ENCODE results near the gene RBM20. TPM values are rescaled to one million over a fixed set of nuclear protein-coding genes. Genes with fewer than 3 reads are reported as not detected.

The RBM20 gene
- total RNA-seq, 1 donor = 0.09 TPM

- no peak for DNase-seq (ENCODE audit: low read depth)
- TF ChIP-seq, protein P1, sequence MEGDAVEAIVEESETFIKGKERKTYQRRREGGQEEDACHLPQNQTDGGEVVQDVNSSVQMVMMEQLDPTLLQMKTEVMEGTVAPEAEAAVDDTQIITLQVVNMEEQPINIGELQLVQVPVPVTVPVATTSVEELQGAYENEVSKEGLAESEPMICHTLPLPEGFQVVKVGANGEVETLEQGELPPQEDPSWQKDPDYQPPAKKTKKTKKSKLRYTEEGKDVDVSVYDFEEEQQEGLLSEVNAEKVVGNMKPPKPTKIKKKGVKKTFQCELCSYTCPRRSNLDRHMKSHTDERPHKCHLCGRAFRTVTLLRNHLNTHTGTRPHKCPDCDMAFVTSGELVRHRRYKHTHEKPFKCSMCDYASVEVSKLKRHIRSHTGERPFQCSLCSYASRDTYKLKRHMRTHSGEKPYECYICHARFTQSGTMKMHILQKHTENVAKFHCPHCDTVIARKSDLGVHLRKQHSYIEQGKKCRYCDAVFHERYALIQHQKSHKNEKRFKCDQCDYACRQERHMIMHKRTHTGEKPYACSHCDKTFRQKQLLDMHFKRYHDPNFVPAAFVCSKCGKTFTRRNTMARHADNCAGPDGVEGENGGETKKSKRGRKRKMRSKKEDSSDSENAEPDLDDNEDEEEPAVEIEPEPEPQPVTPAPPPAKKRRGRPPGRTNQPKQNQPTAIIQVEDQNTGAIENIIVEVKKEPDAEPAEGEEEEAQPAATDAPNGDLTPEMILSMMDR (IDR thresholded peaks at IDR 0.05; ENCODE audit: insufficient read depth, low read length) = no peak
- H3K4me3 ChIP-seq (ENCODE audit: low read depth, low read length) = no peak overlapping the region
Measured at GRCh38 chr10:110686949-110687348, 42.8 kb downstream of the RBM20 start.

DNA sequence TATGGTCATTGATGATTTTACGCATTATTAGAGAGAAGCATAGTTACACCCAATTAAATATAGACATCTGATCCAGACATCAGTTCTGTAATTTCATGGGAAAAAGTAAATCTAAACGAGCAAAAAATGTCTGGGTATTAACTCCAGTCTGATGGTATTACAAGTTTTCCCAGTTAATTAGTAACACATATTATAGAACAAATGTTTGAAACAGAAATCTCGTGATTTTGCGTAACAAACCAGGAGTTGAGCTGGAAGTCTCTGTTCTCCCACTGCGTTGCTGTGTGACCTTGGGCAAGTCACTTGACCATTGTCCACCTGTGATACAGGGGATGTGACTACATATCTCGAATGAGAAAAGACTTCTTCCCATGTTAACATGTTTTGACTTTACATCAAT lies 43.3 kb downstream of the RBM20 start:
- TF ChIP-seq, protein P1 (IDR thresholded peaks at IDR 0.05; ENCODE audit: insufficient read depth, low read length) = no peak
- H3K4me3 ChIP-seq (ENCODE audit: low read depth, low read length) = no peak overlapping the region
- no peak for DNase-seq (ENCODE audit: low read depth)

DNA sequence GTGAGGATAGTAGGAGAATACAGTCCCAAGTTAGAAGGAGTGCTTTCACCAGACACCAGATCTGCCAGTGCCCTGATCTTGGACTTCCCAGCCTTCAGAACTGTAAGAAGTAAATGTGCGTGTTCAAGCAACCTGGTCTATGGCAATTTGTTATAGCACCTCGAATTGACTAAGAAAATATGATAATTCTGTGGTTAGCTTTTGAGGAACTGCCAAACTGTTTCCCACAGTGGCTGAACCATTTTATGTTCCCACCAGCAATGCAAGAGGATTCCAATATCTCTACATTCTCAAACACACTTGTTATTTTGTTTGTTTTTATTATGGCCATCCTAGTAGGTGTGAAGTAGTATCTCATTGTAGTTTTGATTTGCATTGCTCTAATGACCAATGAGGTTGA lies 47.0 kb downstream of the RBM20 start:
- H3K4me3 ChIP-seq (ENCODE audit: low read depth, low read length) = no peak overlapping the region
- TF ChIP-seq, protein P1 (IDR thresholded peaks at IDR 0.05; ENCODE audit: insufficient read depth, low read length) = no peak
- DNase-seq (ENCODE audit: low read depth) = no peak

DNA sequence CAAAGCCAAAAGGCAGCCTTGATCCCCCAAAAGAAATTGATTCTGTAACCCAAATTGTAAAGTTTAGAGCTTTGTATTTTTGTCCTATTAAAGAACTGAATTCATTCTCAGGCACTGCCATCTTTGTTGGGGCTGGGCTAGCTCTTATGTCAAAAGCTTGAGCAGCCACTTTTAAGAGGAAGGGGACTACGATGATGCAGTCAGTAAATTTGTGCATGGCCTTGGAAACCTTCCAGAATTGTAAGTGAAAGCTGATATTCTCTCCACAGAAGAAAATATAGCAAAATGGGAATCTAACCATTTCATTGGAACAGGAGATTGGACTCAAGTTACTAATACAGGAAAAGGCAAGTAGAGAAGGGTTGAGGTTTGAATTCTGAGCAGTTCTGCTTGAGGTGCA lies 50.1 kb downstream of the RBM20 start:
- TF ChIP-seq, protein P1 (IDR thresholded peaks at IDR 0.05; ENCODE audit: insufficient read depth, low read length) = no peak
- H3K4me3 ChIP-seq (ENCODE audit: low read depth, low read length) = no peak overlapping the region
- DNase-seq (ENCODE audit: low read depth) = no peak

GRCh38 chr10:110694820-110695538 lies 50.8 kb downstream of the RBM20 start:
- no peak overlapping the region for H3K4me3 ChIP-seq (ENCODE audit: low read depth, low read length)
- TF ChIP-seq, protein P1 (IDR thresholded peaks at IDR 0.05; ENCODE audit: insufficient read depth, low read length) = no peak
- no peak for DNase-seq (ENCODE audit: low read depth)

- no peak overlapping the region for H3K4me3 ChIP-seq (ENCODE audit: low read depth, low read length)
- no peak for DNase-seq (ENCODE audit: low read depth)
- TF ChIP-seq, protein P1 (IDR thresholded peaks at IDR 0.05; ENCODE audit: insufficient read depth, low read length) = no peak
Measured at GRCh38 chr10:110695539-110695886, 51.4 kb downstream of the RBM20 start.

GRCh38 chr10:110696436-110696835 lies 52.3 kb downstream of the RBM20 start:
- H3K4me3 ChIP-seq (ENCODE audit: low read depth, low read length) = no peak overlapping the region
- DNase-seq (ENCODE audit: low read depth) = no peak
- TF ChIP-seq, protein P1 (IDR thresholded peaks at IDR 0.05; ENCODE audit: insufficient read depth, low read length) = no peak
